DND-41 (cell line): Measurements from ENCODE around the gene GAREM2.

Experiments
- ATAC-seq: fragments of 200-7000 bp; cut with Tn5 transposase; 3 replicates; pipeline ENCODE4 v1.9.1; 2021; ENCODE audit warnings: low read depth; ENCODE audit not compliant: insufficient read depth
- DNase-seq: peaks from one replicate; pipeline ENCODE4 v3.0.0-alpha.2; 2020
- H2AFZ ChIP-seq: 2 replicates; pipeline ENCODE4 v1.6.0; 2012; ENCODE audit warnings: low read depth, low read length
- H3K27ac ChIP-seq: 2 replicates; pipeline ENCODE4 v1.5.1; 2012; ENCODE audit warnings: low read length, inconsistent platforms
- H3K27me3 ChIP-seq: fragments of 200-600 bp; sonication (generic); 2 replicates; pipeline ENCODE4 v1.6.0; 2012; ENCODE audit warnings: low read length, mild to moderate bottlenecking, inconsistent platforms; ENCODE audit not compliant: insufficient read depth, poor library complexity
- H3K36me3 ChIP-seq: 2 replicates; pipeline ENCODE4 v1.5.1; 2012; ENCODE audit warnings: low read length, inconsistent platforms; ENCODE audit not compliant: insufficient read depth
- H3K4me1 ChIP-seq: 2 replicates; pipeline ENCODE4 v1.5.1; 2012; ENCODE audit warnings: mild to moderate bottlenecking, low read length; ENCODE audit not compliant: insufficient read depth
- H3K4me2 ChIP-seq: 2 replicates; pipeline ENCODE4 v1.6.0; 2012; ENCODE audit warnings: mild to moderate bottlenecking, moderate library complexity, low read length, inconsistent platforms; ENCODE audit not compliant: insufficient read depth
- H3K4me3 ChIP-seq, 2 experiments: fragments of 200-600 bp in 1 of 2; shearing (Covaris generic) in 1 of 2; 2 replicates each; pipeline ENCODE4 v1.5.1; 2012 to 2016; ENCODE audit warnings: inconsistent platforms in 2 of 2, low read length in 2 of 2, mild to moderate bottlenecking in 2 of 2, low read depth in 1 of 2, moderate library complexity in 1 of 2
- H3K79me2 ChIP-seq: 2 replicates; pipeline ENCODE4 v1.6.0; 2012; ENCODE audit warnings: low read length, inconsistent platforms; ENCODE audit not compliant: insufficient read depth
- H3K9ac ChIP-seq: 2 replicates; pipeline ENCODE4 v1.6.0; 2012; ENCODE audit warnings: low read depth, mild to moderate bottlenecking, inconsistent platforms, low read length, moderate library complexity
- H3K9me3 ChIP-seq: 2 replicates; pipeline ENCODE4 v1.5.1; 2012; ENCODE audit warnings: low read length, moderate library complexity, mild to moderate bottlenecking, inconsistent platforms; ENCODE audit not compliant: insufficient read depth, severe bottlenecking
- H4K20me1 ChIP-seq: 2 replicates; pipeline ENCODE4 v1.6.0; 2012; ENCODE audit warnings: low read length; ENCODE audit not compliant: insufficient read depth
- CTCF ChIP-seq: IDR thresholded peaks from 2 replicates; pipeline ENCODE4 v1.5.1; 2012; ENCODE audit warnings: borderline replicate concordance, low read length, moderate library complexity, mild to moderate bottlenecking; ENCODE audit not compliant: poor library complexity, severe bottlenecking; ENCODE audit errors: extremely low read depth
- EZH2 ChIP-seq: IDR thresholded peaks from 3 replicates; pipeline ENCODE4 v1.6.1; 2012; ENCODE audit warnings: borderline replicate concordance, low read depth, mild to moderate bottlenecking, moderate library complexity, low read length, inconsistent platforms; ENCODE audit not compliant: severe bottlenecking

Gene GAREM2

DNA sequence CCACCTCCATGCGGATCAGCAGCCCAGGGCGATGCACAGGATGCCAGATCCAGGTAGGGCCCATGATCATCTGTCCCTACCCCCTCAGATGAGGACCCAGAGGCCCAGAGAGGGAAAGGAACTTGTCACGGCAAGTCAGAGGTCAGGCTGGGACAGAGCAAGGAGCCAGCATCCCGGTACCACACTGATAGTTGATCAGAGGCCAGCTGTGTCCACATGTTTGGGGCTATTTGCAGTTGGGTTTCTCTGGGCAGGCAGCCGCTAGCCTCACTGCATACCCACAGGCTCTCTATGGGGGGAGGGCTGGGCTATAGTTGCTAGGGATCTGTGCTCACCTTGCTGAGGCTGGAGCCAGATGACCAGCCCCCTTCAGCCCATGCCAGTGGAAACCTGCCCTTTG is 9.6 kb downstream of the GAREM2 start:
- no peak overlapping the region for H3K9ac ChIP-seq
- no peak for ATAC-seq
- no peaks in the 10 kb centered on the region for H3K27me3 ChIP-seq
- TF ChIP-seq CTCF (no peak), EZH2 (no peak)
- H3K4me3 ChIP-seq: no peak overlapping the region
- no peak overlapping the region for H3K4me2 ChIP-seq
- no peak overlapping the region for H3K27ac ChIP-seq
- H3K9me3 ChIP-seq: no peaks in the 10 kb centered on the region
- no peak for DNase-seq
- no peaks in the 10 kb centered on the region for H3K79me2 ChIP-seq
- H3K36me3 ChIP-seq: no peaks in the 10 kb centered on the region
- no peak overlapping the region for H2AFZ ChIP-seq
- no peaks in the 10 kb centered on the region for H4K20me1 ChIP-seq
- H3K4me1 ChIP-seq: peaks cover 10% of the 10 kb centered on the region

DNA sequence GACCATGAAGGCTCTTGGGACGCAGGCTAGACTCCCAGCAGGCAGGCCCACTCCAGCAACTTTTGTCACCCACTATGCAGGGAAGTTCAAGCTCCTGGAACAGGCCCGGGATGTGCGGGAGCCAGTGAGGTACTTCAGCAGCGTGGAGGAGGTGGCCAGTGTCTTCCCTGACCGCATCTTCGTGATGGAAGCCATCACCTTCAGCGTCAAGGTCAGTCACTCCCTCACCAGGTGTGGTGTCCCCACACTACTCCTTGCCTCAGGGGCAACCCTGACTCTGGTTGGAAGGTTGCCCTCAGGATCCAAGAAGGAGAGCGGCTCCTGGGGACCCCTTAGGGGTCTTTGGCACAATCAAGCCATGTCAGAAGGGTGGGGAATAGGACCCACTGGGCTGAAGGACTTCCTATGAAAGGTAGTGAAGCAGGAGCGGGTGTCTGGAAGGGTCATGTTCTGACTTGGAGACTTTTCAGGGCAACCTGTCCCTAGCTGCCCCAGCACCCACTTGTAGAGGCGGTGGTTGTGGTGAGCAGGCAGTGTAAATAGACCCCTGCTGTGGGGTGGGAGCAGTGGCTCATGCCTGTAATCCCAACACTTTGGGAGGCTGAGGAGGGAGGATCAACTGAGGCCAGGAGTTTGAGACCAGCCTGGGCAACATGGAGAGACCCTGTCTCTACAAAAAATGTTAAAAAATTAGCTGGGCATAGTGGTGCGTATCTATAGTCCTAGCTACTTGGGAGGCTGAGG is 10.2 kb downstream of the GAREM2 start:
- ATAC-seq (no peak), DNase-seq (no peak)
- H3K4me2 ChIP-seq: no peak overlapping the region
- peaks cover 10% of the 10 kb centered on the region for H3K4me1 ChIP-seq
- TF ChIP-seq EZH2 (no peak), CTCF (no peak)
- H3K27me3 ChIP-seq: no peaks in the 10 kb centered on the region
- no peaks in the 10 kb centered on the region for H3K9me3 ChIP-seq
- H3K36me3 ChIP-seq: no peaks in the 10 kb centered on the region
- no peaks in the 10 kb centered on the region for H3K79me2 ChIP-seq
- H3K9ac ChIP-seq: no peak overlapping the region
- no peak overlapping the region for H3K27ac ChIP-seq
- H4K20me1 ChIP-seq: no peaks in the 10 kb centered on the region; the same call in 1 of the 2 replicates
- H2AFZ ChIP-seq: no peak overlapping the region
- no peak overlapping the region for H3K4me3 ChIP-seq

DNA sequence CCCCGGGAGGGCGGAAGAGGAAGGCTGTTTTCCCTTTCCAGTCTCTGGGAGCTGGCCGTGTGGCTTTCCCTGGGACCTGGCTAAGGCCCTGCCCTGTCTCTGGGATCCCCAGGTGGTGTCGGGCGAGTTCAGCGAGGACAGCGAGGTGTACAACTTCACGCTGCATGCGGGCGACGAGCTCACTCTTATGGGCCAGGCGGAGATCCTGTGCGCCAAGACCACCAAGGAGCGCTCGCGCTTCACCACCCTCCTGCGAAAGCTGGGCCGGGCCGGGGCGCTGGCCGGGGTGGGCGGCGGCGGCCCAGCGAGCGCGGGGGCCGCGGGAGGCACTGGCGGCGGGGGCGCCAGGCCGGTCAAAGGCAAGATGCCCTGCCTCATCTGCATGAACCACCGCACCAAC is 11.2 kb downstream of the GAREM2 start:
- no peaks in the 10 kb centered on the region for H3K27me3 ChIP-seq
- H3K9ac ChIP-seq: no peak overlapping the region
- TF ChIP-seq EZH2 (no peak), CTCF (no peak)
- ATAC-seq (no peak), DNase-seq (no peak)
- no peaks in the 10 kb centered on the region for H3K36me3 ChIP-seq
- no peaks in the 10 kb centered on the region for H3K9me3 ChIP-seq
- no peak overlapping the region for H3K27ac ChIP-seq
- H3K4me3 ChIP-seq: no peak overlapping the region
- peaks cover 3% of the 10 kb centered on the region for H3K4me1 ChIP-seq
- no peak overlapping the region for H2AFZ ChIP-seq
- H4K20me1 ChIP-seq: no peaks in the 10 kb centered on the region; the same call in 1 of the 2 replicates
- no peaks in the 10 kb centered on the region for H3K79me2 ChIP-seq
- H3K4me2 ChIP-seq: no peak overlapping the region
